Hepatocyte (in vitro differentiated cells): Measurements from ENCODE around the gene PPP3R1. TPM values are rescaled to one million over a fixed set of nuclear protein-coding genes. Genes with fewer than 3 reads are reported as not detected.
A peak's percentile ranks its signal among the peaks of the same experiment; 100 is the strongest.

ENCODE experiments used
- DNase-seq: peaks from one replicate; pipeline ENCODE4 v3.0.0-alpha.2; 2016; ENCODE audit warnings: low spot score
- H2AFZ ChIP-seq: fragments of 200-600 bp; sonication (generic); 2 replicates; pipeline ENCODE4 v1.6.0; 2016; ENCODE audit warnings: antibody characterized with exemption, mild to moderate bottlenecking
- H3K27ac ChIP-seq: fragments of 200-600 bp; sonication (generic); 2 replicates; pipeline ENCODE4 v1.5.1; 2016; ENCODE audit warnings: mild to moderate bottlenecking
- H3K27me3 ChIP-seq: fragments of 200-600 bp; sonication (generic); 2 replicates; pipeline ENCODE4 v1.6.1; 2016
- H3K36me3 ChIP-seq: fragments of 200-600 bp; sonication (generic); replicated peaks from 2 replicates; pipeline ENCODE4 v1.5.1; 2016; ENCODE audit warnings: low read depth; ENCODE audit not compliant: insufficient read depth
- H3K4me1 ChIP-seq: fragments of 200-600 bp; sonication (generic); 2 replicates; pipeline ENCODE4 v1.5.1; 2016; ENCODE audit warnings: mild to moderate bottlenecking, moderate library complexity; ENCODE audit not compliant: insufficient read depth
- H3K4me2 ChIP-seq: fragments of 200-600 bp; sonication (generic); 2 replicates; pipeline ENCODE4 v1.6.0; 2016
- H3K4me3 ChIP-seq: fragments of 200-600 bp; sonication (generic); 2 replicates; pipeline ENCODE4 v1.5.1; 2016; ENCODE audit warnings: mild to moderate bottlenecking
- H3K79me2 ChIP-seq: fragments of 200-600 bp; sonication (generic); 2 replicates; pipeline ENCODE4 v1.6.0; 2017; ENCODE audit warnings: mild to moderate bottlenecking
- H3K9me2 ChIP-seq: fragments of 200-600 bp; sonication (generic); replicated peaks from 2 replicates; pipeline ENCODE4 v1.6.0; 2017; ENCODE audit warnings: mild to moderate bottlenecking; ENCODE audit not compliant: insufficient read depth
- H3K9me3 ChIP-seq: fragments of 200-600 bp; sonication (generic); 2 replicates; pipeline ENCODE4 v1.5.1; 2016; ENCODE audit warnings: low read depth, mild to moderate bottlenecking
- H4K20me1 ChIP-seq: fragments of 200-600 bp; sonication (generic); 2 replicates; pipeline ENCODE4 v1.6.0; 2016; ENCODE audit warnings: mild to moderate bottlenecking; ENCODE audit not compliant: insufficient read depth, poor library complexity, severe bottlenecking
- CTCF ChIP-seq: fragments of 200-600 bp; sonication (generic); IDR thresholded peaks from 2 replicates; pipeline ENCODE4 v1.5.1; 2016; ENCODE audit warnings: antibody characterized with exemption, mild to moderate bottlenecking; ENCODE audit not compliant: poor library complexity
- EZH2 ChIP-seq: fragments of 200-600 bp; sonication (generic); IDR thresholded peaks from 2 replicates; pipeline ENCODE4 v1.6.1; 2016; ENCODE audit warnings: antibody characterized with exemption, mild to moderate bottlenecking, borderline replicate concordance
- EZH2phosphoT487 ChIP-seq: fragments of 200-600 bp; sonication (generic); IDR thresholded peaks from one replicate; pipeline ENCODE4 v1.6.1; 2018; ENCODE audit warnings: antibody characterized with exemption, mild to moderate bottlenecking, low read depth, moderate library complexity; ENCODE audit not compliant: unreplicated experiment, severe bottlenecking
- WGBS: methylation state at CpG from one replicate; pipeline ENCODE4 v1.1.6; 2016; ENCODE audit warnings: low lambda C conversion rate; ENCODE audit errors: missing lambda C conversion rate; 5-methylcytosine and 5-hydroxymethylcytosine counted together
- polyA plus RNA-seq: library from polyadenylated mRNA; unstranded; fragments of >200 nt; fragmentation: Nextera tagmentation; extraction: Ambion mirVana; gene quantifications from 2 replicates; pipeline ENCODE4 v1.2.1, GENCODE V29; 2016
- total RNA-seq: library from RNA; depleted of rRNA; stranded (reverse); fragments of >200 nt; gene quantifications from 2 replicates; pipeline ENCODE4 v1.2.3, GENCODE V29; 2014

PPP3R1 gene
- total and polyA plus RNA-seq, 2 experiments from 2014 or later = 5.1 to 46.5 TPM

DNA sequence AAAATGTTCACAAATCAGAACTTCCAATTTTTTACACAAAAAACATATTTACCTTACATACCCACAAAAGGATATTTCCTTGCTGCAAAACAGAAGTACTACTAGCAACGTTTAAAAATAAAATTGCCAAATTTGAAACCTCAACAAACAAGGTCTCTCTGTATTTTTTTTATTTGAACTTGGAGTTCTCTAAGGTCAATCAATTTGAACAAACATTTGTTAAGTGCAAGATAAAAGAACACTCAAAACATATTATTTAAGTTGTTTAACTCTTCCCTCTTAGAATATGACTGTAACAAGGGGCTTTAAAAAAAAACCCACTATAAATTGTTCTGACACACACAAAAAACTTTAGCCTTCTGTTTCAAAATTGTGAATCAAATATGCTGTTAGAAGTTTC, 65.0 kb downstream of the PPP3R1 start:
- Histone ChIP-seq H3K9me3 (no peaks in the 10 kb centered on the region), H4K20me1 (peaks cover 26% of the 10 kb centered on the region)

GRCh38 chr2:68185541-68186164, 66.7 kb downstream of the PPP3R1 start:
- Histone ChIP-seq H3K27ac (no peak overlapping the region), H3K9me2 (no peaks in the 10 kb centered on the region), H3K4me1 (no peaks in the 10 kb centered on the region), H3K4me2 (no peak overlapping the region), H3K36me3 (no peaks in the 10 kb centered on the region), H3K79me2 (peaks cover 41% of the 10 kb centered on the region), H2AFZ (no peak overlapping the region), H3K9me3 (no peaks in the 10 kb centered on the region), H3K27me3 (no peaks in the 10 kb centered on the region), H3K4me3 (no peak overlapping the region), H4K20me1 (peaks cover 16% of the 10 kb centered on the region)
- peak; percentile 55 for DNase-seq
- 32% methylated on average over 5 of the region's 5 CpGs for WGBS
- peak; percentile 53 for TF ChIP-seq CTCF
- TF ChIP-seq EZH2 = no peak

More for the DNA sequence above, 65.0 kb downstream of the PPP3R1 start:
- H3K4me1 ChIP-seq = no peaks in the 10 kb centered on the region
- no peak overlapping the region for H3K4me2 ChIP-seq
- WGBS = 86% methylated on average over 1 of the region's 1 CpG
- H2AFZ ChIP-seq = no peak overlapping the region
- no peak for DNase-seq
- no peaks in the 10 kb centered on the region for H3K27me3 ChIP-seq
- no peak overlapping the region for H3K4me3 ChIP-seq
- no peak overlapping the region for H3K27ac ChIP-seq
- TF ChIP-seq EZH2 = no peak
- no peak for TF ChIP-seq CTCF
- TF ChIP-seq EZH2phosphoT487 = no peak
- no peaks in the 10 kb centered on the region for H3K9me2 ChIP-seq
- no peaks in the 10 kb centered on the region for H3K36me3 ChIP-seq
- H3K79me2 ChIP-seq = peaks cover 57% of the 10 kb centered on the region

- H3K4me2 ChIP-seq = no peak overlapping the region
- DNase-seq = no peak
- no peak overlapping the region for H2AFZ ChIP-seq
- no peaks in the 10 kb centered on the region for H3K27me3 ChIP-seq
- peaks cover 11% of the 10 kb centered on the region for H4K20me1 ChIP-seq
- H3K27ac ChIP-seq = no peak overlapping the region
- H3K4me3 ChIP-seq = no peak overlapping the region
- no peaks in the 10 kb centered on the region for H3K4me1 ChIP-seq
- 100% methylated on average over 1 of the region's 1 CpG for WGBS
- H3K9me2 ChIP-seq = no peaks in the 10 kb centered on the region
- no peaks in the 10 kb centered on the region for H3K36me3 ChIP-seq
- H3K9me3 ChIP-seq = no peaks in the 10 kb centered on the region
- TF ChIP-seq CTCF (no peak), EZH2phosphoT487 (no peak), EZH2 (no peak)
- peaks cover 16% of the 10 kb centered on the region for H3K79me2 ChIP-seq
Observed at GRCh38 chr2:68182902-68183301, 69.4 kb downstream of the PPP3R1 start.
